Tibial nerve (tissue), 3 donors: ENCODE measurements around the gene ZNF8.

Experiments used
- POLR2A ChIP-seq, 2 donors: fragments of 450-650 bp; IDR thresholded peaks; one replicate each; pipeline ENCODE4 v1.6.1; 2017; ENCODE audit warnings: antibody characterized with exemption in 2 of 2, mild to moderate bottlenecking in 2 of 2, moderate library complexity in 2 of 2
- TF ChIP-seq, protein P1 (sequence below), 5 experiments: fragments of 200-600 bp in 3 of 5; fragments of 450-650 bp in 2 of 5; sonication (generic) in 3 of 5; IDR thresholded peaks; one replicate each; pipeline ENCODE4 v1.5.1; 2016 to 2019; ENCODE audit warnings: antibody characterized with exemption in 5 of 5, mild to moderate bottlenecking in 3 of 5, moderate library complexity in 2 of 5

DNA sequence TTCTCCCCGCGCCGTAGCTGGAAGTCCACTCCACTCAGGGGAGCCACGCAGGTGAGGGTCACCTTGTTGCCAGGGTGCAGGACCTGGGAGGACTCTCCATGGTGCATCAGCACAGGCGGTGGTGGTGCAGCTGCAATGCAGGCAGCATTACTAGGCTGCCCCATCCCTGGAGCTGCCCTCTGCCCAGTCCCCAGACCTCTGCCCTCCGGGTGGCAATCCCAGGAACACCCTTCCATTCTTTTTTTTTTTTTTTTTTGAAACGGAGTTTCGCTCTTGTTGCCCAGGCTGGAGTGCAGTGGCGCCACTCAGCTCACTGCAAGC lies 72.8 kb downstream of the ZNF8 start:
- TF ChIP-seq, protein P1, sequence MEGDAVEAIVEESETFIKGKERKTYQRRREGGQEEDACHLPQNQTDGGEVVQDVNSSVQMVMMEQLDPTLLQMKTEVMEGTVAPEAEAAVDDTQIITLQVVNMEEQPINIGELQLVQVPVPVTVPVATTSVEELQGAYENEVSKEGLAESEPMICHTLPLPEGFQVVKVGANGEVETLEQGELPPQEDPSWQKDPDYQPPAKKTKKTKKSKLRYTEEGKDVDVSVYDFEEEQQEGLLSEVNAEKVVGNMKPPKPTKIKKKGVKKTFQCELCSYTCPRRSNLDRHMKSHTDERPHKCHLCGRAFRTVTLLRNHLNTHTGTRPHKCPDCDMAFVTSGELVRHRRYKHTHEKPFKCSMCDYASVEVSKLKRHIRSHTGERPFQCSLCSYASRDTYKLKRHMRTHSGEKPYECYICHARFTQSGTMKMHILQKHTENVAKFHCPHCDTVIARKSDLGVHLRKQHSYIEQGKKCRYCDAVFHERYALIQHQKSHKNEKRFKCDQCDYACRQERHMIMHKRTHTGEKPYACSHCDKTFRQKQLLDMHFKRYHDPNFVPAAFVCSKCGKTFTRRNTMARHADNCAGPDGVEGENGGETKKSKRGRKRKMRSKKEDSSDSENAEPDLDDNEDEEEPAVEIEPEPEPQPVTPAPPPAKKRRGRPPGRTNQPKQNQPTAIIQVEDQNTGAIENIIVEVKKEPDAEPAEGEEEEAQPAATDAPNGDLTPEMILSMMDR (IDR thresholded peaks at IDR 0.05), result no peak
- no peak for TF ChIP-seq POLR2A (IDR thresholded peaks at IDR 0.05)
